CD1c-positive myeloid dendritic cell (primary cell): ENCODE results near the gene HNF1A.
"Not testable (repeated sequence)": the region's sequence is repeated elsewhere in the genome, so short reads cannot be mapped to it uniquely, and the experiment has no call there.

Experiments used
- DNase-seq: peaks from one replicate; pipeline ENCODE4 v3.0.0-alpha.2; 2016; ENCODE audit errors: extremely low spot score

Gene HNF1A

GRCh38 chr12:121011820-121012219 lies 33.5 kb downstream of the HNF1A start:
- no peak for DNase-seq

DNA sequence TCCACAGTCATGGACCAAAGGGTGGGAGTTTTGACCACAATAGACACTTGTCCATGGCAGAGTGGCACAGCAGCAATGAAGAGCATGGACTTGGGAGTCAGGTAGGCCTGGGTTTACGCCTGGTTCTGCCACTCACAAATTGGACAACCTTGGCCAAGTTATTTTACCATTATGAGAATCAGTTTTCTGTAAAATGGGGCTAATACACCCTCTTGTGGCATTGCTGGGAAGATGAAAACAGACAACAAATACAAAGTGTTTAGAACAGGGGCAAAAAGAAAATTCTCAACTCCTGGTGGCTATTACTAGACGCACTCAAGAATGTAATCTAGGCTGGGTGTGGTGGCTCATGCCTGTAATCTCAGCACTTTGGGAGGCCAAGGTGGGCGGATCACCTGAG lies 35.4 kb downstream of the HNF1A start:
- no peak for DNase-seq

DNA sequence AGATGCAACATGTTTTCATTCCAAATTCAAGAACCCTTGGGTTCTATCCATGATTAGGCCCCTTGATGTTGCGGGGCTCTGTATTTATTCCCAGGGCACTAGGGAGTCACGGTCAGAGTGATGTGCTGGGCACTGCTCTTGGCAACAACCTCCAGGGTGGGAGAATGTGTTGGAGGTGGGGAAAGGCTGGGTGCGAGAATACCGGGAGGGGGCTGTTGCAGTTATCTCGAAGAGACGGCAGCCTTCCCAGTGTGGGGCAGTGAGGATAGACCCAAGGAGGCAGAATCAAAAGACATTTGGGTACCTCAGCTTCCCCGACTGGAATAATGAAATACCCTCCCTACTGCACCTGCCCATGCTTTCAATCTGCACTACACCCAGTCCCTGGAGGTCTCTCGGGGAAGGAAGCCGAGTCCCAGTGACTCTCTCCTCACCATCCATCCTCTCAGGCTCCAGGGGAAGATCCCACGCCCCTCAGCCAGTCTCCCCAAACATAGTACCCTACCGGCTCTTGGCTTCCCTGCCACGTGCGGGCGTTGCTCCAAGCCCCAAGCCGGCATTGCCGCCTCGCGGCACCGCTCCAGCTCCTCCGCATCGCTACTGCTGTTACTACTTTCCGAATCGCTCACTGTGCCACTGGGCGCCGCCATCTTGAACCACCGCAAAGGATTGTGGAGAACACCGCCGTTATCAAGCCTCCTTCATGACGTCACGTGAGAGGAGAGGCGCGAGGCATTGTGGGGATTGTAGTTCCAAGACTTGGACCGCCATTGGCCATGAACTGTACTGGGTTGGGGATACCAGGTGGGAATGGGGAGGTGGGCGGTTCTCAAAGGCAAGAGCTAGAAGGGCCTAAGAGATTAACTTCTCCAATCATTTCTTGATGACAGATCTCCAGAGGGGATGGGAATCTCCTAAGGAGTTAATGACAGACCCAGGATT lies 37.8 kb downstream of the HNF1A start, which contains the start of gene C12orf43:
Gene C12orf43, minus strand, starts transcription at position 663 of the 942 bp plus-strand sequence. Its CDS starts 13 bp downstream, at position 650.
- peak; percentile 94 for DNase-seq

- DNase-seq = peak; percentile 30
Observed at GRCh38 chr12:121017966-121018491, 39.7 kb downstream of the HNF1A start.

DNA sequence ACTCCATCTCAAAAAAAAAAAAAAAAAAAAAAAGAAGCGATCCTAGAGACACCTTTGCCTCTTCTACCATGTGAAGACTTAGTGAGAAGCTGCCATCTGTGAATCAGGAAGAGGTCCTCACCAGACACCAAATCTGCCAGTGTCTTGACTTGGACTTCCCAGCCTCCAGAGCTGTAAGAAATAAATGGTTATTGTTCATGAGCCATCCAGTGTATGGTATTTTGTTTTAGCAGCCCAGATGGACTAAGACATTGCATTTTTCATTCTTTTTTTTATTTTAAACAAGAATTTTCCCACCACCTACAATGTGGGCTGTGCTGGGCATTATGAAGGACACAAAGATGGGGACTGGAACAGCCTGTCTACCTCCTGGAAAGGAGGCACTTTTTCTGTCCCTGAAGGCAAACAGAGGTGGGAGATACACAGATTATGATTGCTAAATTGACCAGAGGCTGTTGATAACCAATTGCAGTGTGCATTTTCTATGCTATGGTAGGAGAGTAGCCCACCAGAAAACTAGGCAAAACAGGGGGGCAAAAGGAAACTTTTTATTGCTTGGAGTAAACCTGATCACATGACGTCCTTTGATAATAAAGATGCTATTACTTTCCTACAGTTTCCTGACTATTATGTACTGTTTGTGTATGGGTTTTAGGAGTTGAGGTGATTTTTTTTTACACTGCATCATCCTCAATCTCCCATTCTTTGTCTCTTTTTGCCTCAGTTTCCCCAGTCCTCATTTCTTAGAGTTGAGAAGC lies 40.7 kb downstream of the HNF1A start:
- no peak for DNase-seq

DNA sequence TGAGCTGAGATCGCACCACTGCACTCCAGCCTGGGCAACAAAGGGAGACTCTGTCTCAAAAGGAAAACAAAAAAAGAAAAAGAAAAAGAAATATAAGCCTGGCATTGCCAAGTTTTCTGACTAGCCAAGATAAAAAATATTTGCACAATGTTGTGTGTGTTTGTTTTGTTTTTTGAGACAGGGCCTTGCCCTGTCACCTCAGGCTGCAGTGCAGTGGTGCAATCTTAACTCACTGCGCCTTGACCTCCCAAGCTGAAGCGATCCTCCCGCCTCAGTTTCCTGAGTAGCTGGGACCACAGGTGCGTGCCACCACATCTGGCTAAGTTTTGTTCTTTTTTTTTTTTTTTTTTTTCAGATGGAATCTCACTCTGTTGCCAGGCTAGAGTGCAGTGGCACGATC lies 43.4 kb downstream of the HNF1A start:
- no peak for DNase-seq

GRCh38 chr12:121022713-121023112 lies 44.4 kb downstream of the HNF1A start:
- no peak for DNase-seq

- no peak for DNase-seq
Observed at GRCh38 chr12:121023799-121024198, 45.5 kb downstream of the HNF1A start.

DNA sequence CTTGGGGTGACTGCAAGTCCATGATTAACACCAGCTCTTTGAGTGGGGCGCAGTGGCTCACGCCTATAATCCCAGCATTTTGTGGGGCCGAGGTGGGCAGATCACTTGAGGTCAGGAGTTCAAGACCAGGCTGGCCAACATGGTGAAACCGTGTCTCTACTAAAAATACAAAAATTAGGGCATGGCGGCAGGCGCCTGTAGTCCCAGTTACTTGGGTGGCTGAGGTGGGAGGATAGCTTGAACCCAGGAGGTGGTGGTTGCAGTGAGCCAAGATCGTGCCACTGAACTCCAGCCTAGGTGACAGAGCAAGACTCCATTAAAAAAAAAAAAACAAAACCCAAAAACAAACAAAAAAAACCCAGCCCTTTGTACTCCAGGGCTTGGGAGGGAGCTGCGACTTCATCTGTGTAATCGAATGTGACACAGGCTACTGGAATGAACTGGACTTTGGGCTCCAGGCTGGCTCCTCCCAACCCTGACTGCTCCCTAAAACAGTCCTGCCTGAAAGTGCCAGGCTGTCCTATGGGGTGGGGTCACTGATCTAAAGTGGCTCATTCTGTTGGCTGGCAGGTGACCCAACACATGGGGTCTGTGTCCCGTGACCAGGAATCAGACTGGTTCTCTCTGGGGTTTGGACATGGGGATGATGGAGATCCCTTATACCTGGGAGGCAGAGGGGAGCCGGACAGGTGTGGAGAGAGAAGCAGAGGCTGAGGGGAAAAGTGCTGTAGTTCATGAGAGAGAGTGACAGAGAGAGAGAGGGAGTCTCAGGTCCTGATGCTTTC lies 47.3 kb downstream of the HNF1A start:
- no peak for DNase-seq

DNA sequence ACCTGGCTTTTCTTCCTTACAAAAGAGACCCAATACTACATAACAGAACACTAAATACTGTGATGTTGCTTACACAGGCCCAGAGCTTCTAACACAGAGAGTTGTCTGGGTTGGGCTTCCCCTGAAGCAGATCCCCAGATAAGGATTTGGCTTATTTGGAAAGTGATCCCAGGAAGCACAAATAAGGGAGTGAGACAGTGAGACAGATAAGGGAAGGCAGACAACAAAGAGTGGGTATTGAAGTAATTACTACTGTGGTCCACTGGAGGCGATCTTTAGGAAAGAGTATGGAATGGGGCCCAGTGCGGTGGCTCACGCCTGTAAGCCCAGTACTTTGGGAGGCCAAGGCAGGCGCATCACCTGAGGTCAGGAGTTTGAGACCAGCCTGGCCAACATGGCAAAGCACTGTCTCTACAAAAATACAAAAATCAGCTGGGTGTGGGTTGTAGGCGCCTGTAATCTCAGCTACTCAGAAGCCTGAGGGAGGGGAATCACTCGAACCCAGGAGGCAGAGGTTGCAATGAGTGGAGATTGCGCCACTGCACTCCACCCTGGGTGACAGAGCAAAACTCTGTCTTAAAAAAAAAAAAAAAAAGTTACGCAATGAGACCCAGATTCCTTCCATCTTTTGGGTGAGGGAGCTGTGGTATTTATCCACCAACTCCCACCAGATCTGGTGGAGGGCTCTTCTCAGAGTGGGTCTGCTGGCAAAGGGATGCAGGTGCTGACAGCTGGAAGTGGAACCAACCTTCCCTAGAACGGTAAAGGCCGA lies 48.1 kb downstream of the HNF1A start:
- no peak for DNase-seq

DNA sequence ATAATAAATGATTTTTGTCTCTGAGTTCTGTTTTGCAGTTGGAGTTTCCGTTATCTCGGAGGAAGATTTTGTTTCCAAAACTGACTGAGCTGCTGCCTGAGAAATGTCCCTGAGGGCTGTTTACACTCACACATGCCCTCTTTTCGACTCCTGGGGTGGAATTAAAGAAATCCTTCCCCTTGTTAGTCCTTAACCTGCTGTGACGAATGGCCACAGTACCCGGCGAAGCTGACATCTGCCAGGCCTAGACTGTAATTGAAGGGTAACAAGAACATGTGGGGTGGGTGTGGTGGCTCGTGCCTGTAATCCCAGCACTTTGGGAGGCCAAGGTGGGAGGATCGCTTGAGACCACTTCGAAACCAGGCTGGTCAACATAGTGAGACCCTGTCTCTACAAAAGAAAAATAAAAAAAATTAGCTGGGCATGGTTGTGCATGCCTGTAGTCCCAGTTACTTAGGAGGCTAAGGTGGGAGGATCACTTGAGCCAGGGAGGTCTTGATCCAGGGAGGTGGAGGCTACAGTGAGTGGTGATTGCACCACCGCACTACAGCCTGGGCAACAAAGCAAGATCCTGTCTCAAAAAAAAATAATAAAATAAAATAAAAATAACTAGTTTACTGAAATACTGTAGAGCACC lies 52.4 kb downstream of the HNF1A start:
- DNase-seq = no peak

GRCh38 chr12:121033625-121034349 lies 55.4 kb downstream of the HNF1A start:
- DNase-seq = peak; percentile 58

DNA sequence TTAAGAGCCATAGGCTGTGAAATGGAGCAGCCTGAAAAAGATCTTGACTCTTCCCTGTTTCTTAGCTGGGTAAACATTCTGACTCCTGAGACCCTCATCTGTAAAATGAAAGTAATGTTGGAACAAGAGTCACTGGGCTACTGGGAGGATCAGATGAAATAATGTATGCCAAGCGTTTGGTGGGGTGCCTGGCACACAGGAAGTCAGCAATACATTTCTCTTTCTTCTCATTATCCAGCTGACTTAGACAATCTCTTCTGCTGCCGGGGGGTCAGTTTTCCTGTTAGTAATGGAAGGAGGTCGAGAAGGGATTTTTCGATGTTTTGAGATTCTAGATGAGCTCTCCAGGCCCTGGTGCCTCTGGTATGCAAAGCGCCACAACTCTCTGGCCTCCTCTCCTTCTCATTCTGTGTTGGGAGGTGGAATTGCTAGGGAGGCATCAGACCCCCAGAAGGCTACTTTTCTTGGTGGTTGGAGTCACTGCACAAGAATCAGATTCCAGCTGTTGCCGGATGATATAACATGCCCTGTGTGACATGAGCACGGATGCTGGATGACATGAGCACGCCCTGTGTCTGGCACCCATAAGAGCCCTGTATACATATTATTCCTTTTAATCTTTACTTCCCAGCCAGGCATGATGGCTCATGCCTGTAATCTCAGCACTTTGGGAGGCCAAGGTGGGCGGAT lies 56.4 kb downstream of the HNF1A start:
- DNase-seq = no peak

DNA sequence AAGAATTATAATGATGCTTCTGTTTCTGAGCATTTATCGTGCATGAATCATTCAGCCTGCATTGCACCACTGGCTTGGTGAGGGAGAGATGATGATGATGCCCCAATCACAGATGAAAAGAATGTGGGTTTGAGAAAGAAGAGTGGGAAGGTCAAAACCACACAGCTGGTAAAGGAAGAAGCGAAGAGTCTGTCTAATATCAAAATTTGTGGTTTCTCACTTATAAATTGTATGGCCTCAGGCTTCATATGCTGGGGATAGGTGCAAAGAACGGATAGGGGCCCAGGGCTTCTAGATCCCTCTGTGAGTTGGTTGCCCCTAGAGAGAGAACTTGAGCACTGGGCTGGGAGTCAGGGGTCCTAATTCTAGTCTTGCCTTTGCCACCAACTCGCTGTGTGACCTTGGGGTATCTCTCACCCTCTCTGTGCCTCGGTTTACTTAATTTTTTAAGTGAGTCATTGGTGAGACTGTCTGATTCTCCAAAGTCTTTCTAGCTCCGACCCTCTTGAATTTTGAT lies 58.5 kb downstream of the HNF1A start:
- DNase-seq = peak; percentile 22

- DNase-seq = peak; percentile 90
Observed at GRCh38 chr12:121038861-121039668, 60.7 kb downstream of the HNF1A start, which contains the start of gene OASL. Gene OASL, minus strand, starts transcription at chr12:121039246. Its CDS starts 275 bp downstream, at chr12:121038971.

GRCh38 chr12:121043067-121043466 lies 64.7 kb downstream of the HNF1A start:
- no peak for DNase-seq

DNA sequence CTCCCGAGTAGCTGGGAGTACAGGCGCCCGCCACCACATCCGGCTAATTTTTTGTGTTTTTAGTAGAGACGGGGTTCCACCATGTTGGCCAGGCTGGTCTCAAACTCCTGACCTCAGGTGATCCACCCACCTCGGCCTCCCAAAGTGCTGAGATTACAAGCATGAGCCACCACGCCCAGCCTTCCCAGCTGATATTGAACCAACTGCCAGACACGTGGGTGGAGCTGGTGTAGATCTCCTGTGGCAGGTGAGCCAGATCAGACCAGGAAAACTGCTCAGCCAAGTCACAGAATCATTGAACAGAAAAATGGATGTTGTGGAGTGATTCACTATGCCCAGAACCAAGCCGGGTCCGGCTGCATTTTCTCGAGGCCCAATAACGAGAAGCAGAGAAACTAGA lies 69.1 kb downstream of the HNF1A start:
- DNase-seq = not testable (repeated sequence)

DNA sequence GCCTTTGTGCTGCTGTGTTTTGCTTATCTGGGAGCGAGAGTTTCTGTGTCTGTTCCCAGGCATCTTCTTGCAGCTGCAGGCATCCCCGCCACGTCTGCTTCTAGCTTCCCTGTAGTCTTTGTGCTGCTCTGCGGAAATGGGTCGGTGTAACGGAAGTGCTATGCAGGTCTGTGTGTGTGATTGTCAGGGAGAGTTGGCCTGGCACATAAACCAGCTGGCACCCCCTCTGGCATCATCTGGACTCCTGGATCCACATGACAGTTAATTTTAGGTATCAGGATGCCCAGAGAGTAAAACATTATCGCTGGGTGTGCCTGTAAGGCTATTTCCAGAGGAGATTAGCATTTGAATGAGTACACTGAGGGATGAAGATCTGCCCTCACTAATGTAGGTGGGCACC lies 70.1 kb downstream of the HNF1A start:
- DNase-seq = no peak
